B cell (primary cell): ENCODE data around the gene ZBTB16. TPM values are rescaled to one million over a fixed set of nuclear protein-coding genes. Genes with fewer than 3 reads are reported as not detected.

Source experiments
- ATAC-seq: fragments of 200-7000 bp; cut with Tn5 transposase; one replicate; pipeline ENCODE4 v1.10.0; 2021; ENCODE audit warnings: low read depth, mild to moderate bottlenecking, moderate number of reproducible peaks, moderate library complexity
- CTCF ChIA-PET: fragments of 350-600 bp; sonication (Branson Sonifier 250); formaldehyde crosslinking; loops from one replicate; lab custom pipeline; 2021; ENCODE audit warnings: antibody characterized with exemption, inconsistent platforms; lab: Charles Lee
- POLR2A ChIA-PET: fragments of 350-600 bp; sonication (Branson Sonifier 250); formaldehyde crosslinking; loops from one replicate; lab custom pipeline; 2021; ENCODE audit warnings: antibody characterized with exemption; lab: Charles Lee
- DNase-seq: peaks from one replicate; pipeline ENCODE4 v3.0.0; 2013
- H2AFZ ChIP-seq: 2 replicates; pipeline ENCODE4 v1.6.1; 2012; ENCODE audit warnings: mild to moderate bottlenecking, low read depth, low read length; ENCODE audit not compliant: insufficient read depth, poor library complexity, severe bottlenecking
- H3K27ac ChIP-seq, 2 donors: 1 replicate in 1 of 2; 2 replicates in 1 of 2; pipeline ENCODE4 v1.5.1; 2012 to 2013; ENCODE audit warnings: low read length in 2 of 2, mild to moderate bottlenecking in 2 of 2, moderate library complexity in 1 of 2
- H3K27me3 ChIP-seq, 4 experiments: fragments of 200-600 bp in 1 of 4; sonication (generic) in 1 of 4; replicated peaks in 1 of 4; 1 replicate in 2 of 4; 2 replicates in 2 of 4; pipeline versions ENCODE4 v1.6.1 to v1.7.0; 2013 to 2016; ENCODE audit warnings: low read length in 3 of 4, mild to moderate bottlenecking in 2 of 4, mixed read lengths in 1 of 4, moderate library complexity in 1 of 4; ENCODE audit not compliant: insufficient read depth in 4 of 4, control insufficient read depth in 3 of 4; ENCODE audit errors: control extremely low read depth in 1 of 4
- H3K36me3 ChIP-seq, 2 experiments: replicated peaks in 1 of 2; 1 replicate in 1 of 2; 2 replicates in 1 of 2; pipeline versions ENCODE4 v1.6.1 to v1.7.1; 2013; ENCODE audit warnings: low read length in 1 of 2; ENCODE audit not compliant: insufficient read depth in 2 of 2, control insufficient read depth in 1 of 2; ENCODE audit errors: control extremely low read depth in 1 of 2, extremely low read depth in 1 of 2
- H3K4me1 ChIP-seq, 2 donors: fragments of 200-600 bp in 1 of 2; sonication (generic) in 1 of 2; 1 replicate in 1 of 2; 2 replicates in 1 of 2; pipeline versions ENCODE4 v1.5.1 to v1.6.1; 2013 to 2017; ENCODE audit warnings: low read length in 2 of 2; ENCODE audit not compliant: control insufficient read depth in 2 of 2, insufficient read depth in 2 of 2
- H3K4me2 ChIP-seq: replicated peaks from 2 replicates; pipeline ENCODE3; 2012; ENCODE audit warnings: mild to moderate bottlenecking, low read depth, low read length; ENCODE audit not compliant: poor library complexity, severe bottlenecking
- H3K4me3 ChIP-seq, 5 experiments: fragments of 200-600 bp in 1 of 5; sonication (generic) in 1 of 5; 1 replicate in 3 of 5; 2 replicates in 2 of 5; pipeline versions ENCODE4 v1.5.1 to v1.7.0; 2011 to 2016; ENCODE audit warnings: low read length in 4 of 5, mild to moderate bottlenecking in 4 of 5, low read depth in 2 of 5, control low read depth in 1 of 5, moderate library complexity in 1 of 5; ENCODE audit not compliant: insufficient read depth in 1 of 5; ENCODE audit errors: control extremely low read depth in 1 of 5, extremely low read depth in 1 of 5
- H3K79me2 ChIP-seq: fragments of 200-600 bp; sonication (generic); one replicate; pipeline ENCODE4 v1.6.0; 2016; ENCODE audit warnings: low read length; ENCODE audit not compliant: control insufficient read depth, insufficient read depth
- H3K9ac ChIP-seq: fragments of 200-600 bp; sonication (generic); 2 replicates; pipeline ENCODE4 v1.6.1; 2017; ENCODE audit warnings: mild to moderate bottlenecking, low read length, moderate library complexity
- H3K9me3 ChIP-seq, 3 donors: one replicate each; pipeline versions ENCODE4 v1.6.1 to v1.7.1; 2013; ENCODE audit warnings: low read length in 2 of 3; ENCODE audit not compliant: control insufficient read depth in 2 of 3, insufficient read depth in 1 of 3; ENCODE audit errors: control extremely low read depth in 1 of 3
- H4K20me1 ChIP-seq: 2 replicates; pipeline ENCODE4 v1.6.0; 2012; ENCODE audit warnings: mild to moderate bottlenecking, low read length; ENCODE audit not compliant: insufficient read depth, control insufficient read depth, poor library complexity, severe bottlenecking
- H3K27ac Mint-ChIP-seq: one replicate; pipeline ENCODE4 v1.8.0; 2021; ENCODE audit warnings: mixed read lengths
- H3K27me3 Mint-ChIP-seq: one replicate; pipeline ENCODE4 v1.8.0; 2021; ENCODE audit warnings: mixed read lengths
- H3K4me1 Mint-ChIP-seq: one replicate; pipeline ENCODE4 v1.8.0; 2021; ENCODE audit warnings: mixed read lengths
- H3K4me3 Mint-ChIP-seq: one replicate; pipeline ENCODE4 v1.8.0; 2021; ENCODE audit warnings: mixed read lengths
- H3K9me3 Mint-ChIP-seq: one replicate; pipeline ENCODE4 v1.8.0; 2022; ENCODE audit warnings: mixed read lengths; ENCODE audit not compliant: insufficient read depth
- CTCF ChIP-seq: fragments of 200-600 bp; IDR thresholded peaks from one replicate; pipeline ENCODE4 v1.8.0; 2022; ENCODE audit warnings: antibody characterized with exemption, mild to moderate bottlenecking
- EZH2 ChIP-seq: IDR thresholded peaks from 2 replicates; pipeline ENCODE4 v1.6.1; 2012; ENCODE audit warnings: borderline replicate concordance, low read depth, mild to moderate bottlenecking, moderate library complexity, low read length; ENCODE audit not compliant: insufficient read depth, poor library complexity, severe bottlenecking
- WGBS: methylation state at CpG from one replicate; pipeline ENCODE4 v1.1.5; 2013; ENCODE audit warnings: missing lambda C conversion rate; ENCODE audit not compliant: insufficient coverage; 5-methylcytosine and 5-hydroxymethylcytosine counted together
- intact Hi-C: fragments of 100-400 bp; cut with micrococcal nuclease; formaldehyde crosslinking; loops from one replicate; pipeline ENCODE4 v1.10.0; 2022
- polyA plus RNA-seq: library from polyadenylated mRNA; depleted of rRNA; stranded (reverse); fragments of >200 nt; gene quantifications from 2 replicates; pipeline ENCODE4 v1.2.3, GENCODE V29; 2012
- total RNA-seq, 2 donors: library from RNA; stranded (reverse); fragments of 120-200 nt in 1 of 2; gene quantifications; 1 replicate in 1 of 2; 2 replicates in 1 of 2; pipeline versions ENCODE4 v1.2.3 to v1.2.4, GENCODE V29; 2013 to 2022

The ZBTB16 gene
- total and polyA plus RNA-seq, 2 donors (not counting 1 experiment from before 2014, with no cell fraction given), result 16.0 to 20.6 TPM

GRCh38 chr11:114015117-114015516 lies 44.4 kb upstream of the ZBTB16 start:
- H4K20me1 ChIP-seq, result no peaks in the 10 kb centered on the region
- no peaks in the 10 kb centered on the region for H3K4me1 Mint-ChIP-seq
- no peak overlapping the region for H3K4me3 Mint-ChIP-seq
- H3K27ac Mint-ChIP-seq, result no peak overlapping the region
- peaks cover 0 to 4% (median 0%) of the 10 kb centered on the region in 4 experiments for H3K27me3 ChIP-seq
- H3K9me3 ChIP-seq, result no peaks in the 10 kb centered on the region
- no peak overlapping the region for H3K9ac ChIP-seq
- H3K27ac ChIP-seq, result no peak overlapping the region
- H3K4me1 ChIP-seq, result no peaks in the 10 kb centered on the region
- TF ChIP-seq EZH2 (no peak), CTCF (no peak)
- ATAC-seq (no peak), DNase-seq (no peak)
- 52% methylated on average over 6 of the region's 6 CpGs for WGBS
- H2AFZ ChIP-seq, result no peak overlapping the region
- no peak overlapping the region for H3K4me3 ChIP-seq
- H3K27me3 Mint-ChIP-seq, result peaks cover 19% of the 10 kb centered on the region
- ChIA-PET CTCF (interaction anchor here (1.0 to 3.7 kb wide), 4 partner anchors 15 to 246 kb away, joined by 3 to 17 read pairs (median 4); no protein-coding TSS in a partner anchor), POLR2A (no interaction called here)
- no peaks in the 10 kb centered on the region for H3K9me3 Mint-ChIP-seq
- H3K36me3 ChIP-seq, result no peaks in the 10 kb centered on the region
- no peak overlapping the region for H3K4me2 ChIP-seq
- H3K79me2 ChIP-seq, result no peaks in the 10 kb centered on the region
- intact Hi-C loops, result no loop called here

DNA sequence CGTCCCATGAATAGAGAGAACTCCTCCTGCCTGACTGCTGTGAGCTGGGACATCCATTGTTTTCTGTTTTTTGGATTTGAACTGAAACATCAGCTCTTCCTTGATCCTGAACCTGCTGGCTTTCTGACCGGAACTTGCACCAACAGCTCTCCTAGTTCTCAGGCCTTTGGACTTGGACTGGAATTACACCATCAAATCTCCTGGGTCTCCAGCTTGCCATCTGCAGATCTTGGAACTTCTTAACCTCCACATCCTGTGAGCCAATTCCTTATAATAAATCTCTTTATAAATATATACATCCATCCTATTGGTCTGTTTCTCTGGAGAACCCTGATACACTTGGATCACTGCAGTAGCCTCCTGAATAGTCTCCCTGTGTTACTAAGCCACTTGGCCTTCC lies 42.5 kb upstream of the ZBTB16 start:
- H3K4me3 Mint-ChIP-seq, result no peak overlapping the region
- no peak overlapping the region for H2AFZ ChIP-seq
- H3K27me3 ChIP-seq, result peaks cover 0 to 4% (median 0%) of the 10 kb centered on the region in 4 experiments
- CTCF ChIA-PET, result interaction anchor here (1.0 to 3.7 kb wide), 2 partner anchors 13 to 244 kb away, joined by 3 to 17 read pairs; no protein-coding TSS in a partner anchor
- H3K4me2 ChIP-seq, result no peak overlapping the region
- no peaks in the 10 kb centered on the region for H3K79me2 ChIP-seq
- no peaks in the 10 kb centered on the region for H3K9me3 Mint-ChIP-seq
- no peak for TF ChIP-seq CTCF
- no peak for TF ChIP-seq EZH2
- POLR2A ChIA-PET, result no interaction called here
- intact Hi-C loops, result no loop called here
- no peaks in the 10 kb centered on the region for H3K4me1 Mint-ChIP-seq
- no peaks in the 10 kb centered on the region for H3K4me1 ChIP-seq
- H3K9ac ChIP-seq, result no peak overlapping the region
- H4K20me1 ChIP-seq, result no peaks in the 10 kb centered on the region
- H3K36me3 ChIP-seq, result no peaks in the 10 kb centered on the region
- peaks cover 10% of the 10 kb centered on the region for H3K27me3 Mint-ChIP-seq
- 94% methylated on average over 2 of the region's 2 CpGs for WGBS
- H3K9me3 ChIP-seq, result no peaks in the 10 kb centered on the region
- ATAC-seq (no peak), DNase-seq (no peak)
- H3K27ac ChIP-seq, result no peak overlapping the region
- no peak overlapping the region for H3K4me3 ChIP-seq
- no peak overlapping the region for H3K27ac Mint-ChIP-seq
